HEK293T (cell line): ENCODE results near the gene IRF7.
"Not testable (repeated sequence)": the region's sequence is repeated elsewhere in the genome, so short reads cannot be mapped to it uniquely, and the experiment has no call there.

Experiments used
- CTCF ChIA-PET: fragments of 350-600 bp; formaldehyde crosslinking; extraction: SDS; loops from one replicate; lab custom pipeline; 2021; ENCODE audit warnings: antibody characterized with exemption, inconsistent platforms; lab: Yijun Ruan, JAX
- POLR2A ChIA-PET: fragments of 350-600 bp; formaldehyde crosslinking; extraction: SDS; loops from one replicate; lab custom pipeline; 2020; ENCODE audit warnings: antibody characterized with exemption, inconsistent platforms; lab: Yijun Ruan, JAX
- DNase-seq: peaks from one replicate; pipeline ENCODE4 v3.0.0; 2012; ENCODE audit warnings: mixed read lengths; ENCODE audit errors: extremely low spot score
- ARNT ChIP-seq: fragments of 450-650 bp; IDR thresholded peaks from 2 replicates; pipeline ENCODE4 v1.6.1; 2017; ENCODE audit warnings: mild to moderate bottlenecking
- BHLHE40 ChIP-seq: fragments of 450-650 bp; IDR thresholded peaks from 2 replicates; pipeline ENCODE4 v1.6.1; 2016; ENCODE audit warnings: mild to moderate bottlenecking, moderate library complexity, borderline replicate concordance
- CTBP1 ChIP-seq: fragments of 450-650 bp; IDR thresholded peaks from 2 replicates; pipeline ENCODE4 v1.6.1; 2016; ENCODE audit warnings: borderline replicate concordance
- ELF4 ChIP-seq: fragments of 450-650 bp; IDR thresholded peaks from 2 replicates; pipeline ENCODE4 v1.6.1; 2017; ENCODE audit warnings: antibody characterized with exemption
- FOXA1 ChIP-seq: fragments of 450-650 bp; IDR thresholded peaks from 2 replicates; pipeline ENCODE4 v1.6.1; 2016; ENCODE audit warnings: mild to moderate bottlenecking
- FOXK2 ChIP-seq: fragments of 450-650 bp; IDR thresholded peaks from 2 replicates; pipeline ENCODE4 v1.6.1; 2016; ENCODE audit warnings: mild to moderate bottlenecking
- FOXM1 ChIP-seq: fragments of 450-650 bp; IDR thresholded peaks from 2 replicates; pipeline ENCODE4 v1.6.1; 2017; ENCODE audit warnings: mild to moderate bottlenecking, borderline replicate concordance
- HDGF ChIP-seq: fragments of 450-650 bp; IDR thresholded peaks from 2 replicates; pipeline ENCODE4 v1.6.1; 2017; ENCODE audit warnings: antibody characterized with exemption, borderline replicate concordance
- L3MBTL2 ChIP-seq: fragments of 450-650 bp; conservative IDR thresholded peaks from 2 replicates; pipeline ENCODE4 v1.6.1; 2016; ENCODE audit warnings: mild to moderate bottlenecking
- LEF1 ChIP-seq: fragments of 450-650 bp; IDR thresholded peaks from 2 replicates; pipeline ENCODE4 v1.6.1; 2017; ENCODE audit warnings: mild to moderate bottlenecking, borderline replicate concordance
- NFRKB ChIP-seq: fragments of 450-650 bp; IDR thresholded peaks from 2 replicates; pipeline ENCODE4 v1.6.1; 2016; ENCODE audit warnings: mild to moderate bottlenecking, moderate library complexity
- PKNOX1 ChIP-seq: fragments of 450-650 bp; IDR thresholded peaks from 2 replicates; pipeline ENCODE4 v1.6.1; 2016
- SP1 ChIP-seq: fragments of 450-650 bp; IDR thresholded peaks from 2 replicates; pipeline ENCODE4 v1.6.1; 2017
- SUZ12 ChIP-seq: fragments of 450-650 bp; IDR thresholded peaks from 2 replicates; pipeline ENCODE4 v1.6.1; 2016; ENCODE audit warnings: mild to moderate bottlenecking
- TARDBP ChIP-seq: fragments of 450-650 bp; IDR thresholded peaks from 2 replicates; pipeline ENCODE4 v1.6.1; 2016
- ZNF384 ChIP-seq: fragments of 450-650 bp; IDR thresholded peaks from 2 replicates; pipeline ENCODE4 v1.6.1; 2016

The IRF7 gene

GRCh38 chr11:655036-655726 is 39.4 kb upstream of the IRF7 start:
- TF ChIP-seq SP1: no peak
- TF ChIP-seq FOXM1: no peak
- TF ChIP-seq NFRKB: no peak
- DNase-seq: no peak
- ChIA-PET POLR2A (no interaction called here), CTCF (interaction anchor here (1.7 kb wide), 1 partner anchor 68 kb away, joined by 7 read pairs; no protein-coding TSS in a partner anchor)

- CTCF ChIA-PET: interaction anchor here (1.7 kb wide), 1 partner anchor 69 kb away, joined by 7 read pairs; no protein-coding TSS in a partner anchor
- DNase-seq, POLR2A ChIA-PET: not testable (repeated sequence)
Observed at GRCh38 chr11:654444-654843, 38.7 kb upstream of the IRF7 start.

GRCh38 chr11:653837-654236 is 38.1 kb upstream of the IRF7 start:
- POLR2A ChIA-PET: no interaction called here
- no peak for TF ChIP-seq L3MBTL2
- TF ChIP-seq HDGF: no peak
- no peak for TF ChIP-seq LEF1
- DNase-seq: no peak
- CTCF ChIA-PET: no interaction called here

- POLR2A ChIA-PET, CTCF ChIA-PET, DNase-seq: not testable (repeated sequence)
Observed at GRCh38 chr11:653136-653535, 37.4 kb upstream of the IRF7 start.

GRCh38 chr11:650482-650881 is 34.7 kb upstream of the IRF7 start:
- DNase-seq: no peak
- TF ChIP-seq NFRKB (no peak), ZNF384 (no peak), TARDBP (no peak), BHLHE40 (no peak), HDGF (no peak), FOXA1 (no peak), SP1 (no peak), PKNOX1 (no peak), FOXM1 (no peak), CTBP1 (no peak), LEF1 (no peak)
- CTCF ChIA-PET: no interaction called here
- POLR2A ChIA-PET: no interaction called here

GRCh38 chr11:647672-648158 is 32.0 kb upstream of the IRF7 start:
- POLR2A ChIA-PET, DNase-seq, CTCF ChIA-PET: not testable (repeated sequence)

- no peak for DNase-seq
- POLR2A ChIA-PET: no interaction called here
Observed at GRCh38 chr11:646214-646613, 30.5 kb upstream of the IRF7 start.

GRCh38 chr11:645536-645935 is 29.8 kb upstream of the IRF7 start:
- no peak for DNase-seq
- TF ChIP-seq TARDBP (no peak), SP1 (no peak), FOXM1 (no peak), ARNT (no peak), ZNF384 (no peak), HDGF (no peak), ELF4 (no peak), FOXA1 (no peak), NFRKB (no peak)
- POLR2A ChIA-PET: no interaction called here
- CTCF ChIA-PET: interaction anchor here (0.7 kb wide), 1 partner anchor 91 kb away, joined by 4 read pairs; no protein-coding TSS in a partner anchor

More at GRCh38 chr11:646214-646613, 30.5 kb upstream of the IRF7 start:
- CTCF ChIA-PET: interaction anchor here (0.7 kb wide), 1 partner anchor 92 kb away, joined by 4 read pairs; no protein-coding TSS in a partner anchor
- TF ChIP-seq ARNT (no peak), L3MBTL2 (no peak), SP1 (no peak), FOXK2 (no peak), BHLHE40 (no peak), FOXM1 (no peak), SUZ12 (no peak), FOXA1 (no peak), HDGF (no peak), ZNF384 (no peak), PKNOX1 (no peak), ELF4 (no peak), NFRKB (no peak), LEF1 (no peak), CTBP1 (no peak), TARDBP (no peak)
